Glutamatergic neuron (in vitro differentiated cells): ENCODE measurements around the gene PACSIN2. TPM values are rescaled to one million over a fixed set of nuclear protein-coding genes. Genes with fewer than 3 reads are reported as not detected.
"Not testable (repeated sequence)": the region's sequence is repeated elsewhere in the genome, so short reads cannot be mapped to it uniquely, and the experiment has no call there.

Experiments
- DNase-seq: peaks from one replicate; pipeline ENCODE4 v3.0.0; 2022
- H3K27ac Mint-ChIP-seq: one replicate; pipeline ENCODE4 v1.8.0; 2020; ENCODE audit warnings: mild to moderate bottlenecking, mixed read lengths, inconsistent platforms; ENCODE audit not compliant: unreplicated experiment
- H3K27me3 Mint-ChIP-seq: one replicate; pipeline ENCODE4 v1.8.0; 2020; ENCODE audit warnings: mild to moderate bottlenecking, moderate library complexity, mixed read lengths, inconsistent platforms; ENCODE audit not compliant: unreplicated experiment
- H3K36me3 Mint-ChIP-seq: one replicate; pipeline ENCODE4 v1.8.0; 2020; ENCODE audit warnings: mild to moderate bottlenecking, mixed read lengths, inconsistent platforms; ENCODE audit not compliant: unreplicated experiment
- H3K4me1 Mint-ChIP-seq: one replicate; pipeline ENCODE4 v1.8.0; 2020; ENCODE audit warnings: mild to moderate bottlenecking, low read depth, mixed read lengths, inconsistent platforms; ENCODE audit not compliant: unreplicated experiment
- H3K4me3 Mint-ChIP-seq: one replicate; pipeline ENCODE4 v1.8.0; 2020; ENCODE audit warnings: mild to moderate bottlenecking, mixed read lengths, inconsistent platforms; ENCODE audit not compliant: unreplicated experiment
- H3K9me3 Mint-ChIP-seq: one replicate; pipeline ENCODE4 v1.8.0; 2020; ENCODE audit warnings: mild to moderate bottlenecking, moderate library complexity, mixed read lengths, inconsistent platforms; ENCODE audit not compliant: unreplicated experiment
- total RNA-seq: library from RNA; stranded (reverse); fragmentation: NEBNext Ultra II Directional; extraction: Animal tissue kit (Norgen Biotek cat#: 25700); gene quantifications from one replicate; pipeline ENCODE4 v1.2.1, GENCODE V29; 2021; ENCODE audit not compliant: unreplicated experiment
- TF ChIP-seq, protein P1 (sequence below): fragments of 200-600 bp; sonication (generic); IDR thresholded peaks from one replicate; pipeline ENCODE4 v1.5.0; 2021; ENCODE audit not compliant: partially characterized antibody, unreplicated experiment

PACSIN2 gene
- total RNA-seq, 1 donor from 2014 or later, result 47.3 TPM

DNA sequence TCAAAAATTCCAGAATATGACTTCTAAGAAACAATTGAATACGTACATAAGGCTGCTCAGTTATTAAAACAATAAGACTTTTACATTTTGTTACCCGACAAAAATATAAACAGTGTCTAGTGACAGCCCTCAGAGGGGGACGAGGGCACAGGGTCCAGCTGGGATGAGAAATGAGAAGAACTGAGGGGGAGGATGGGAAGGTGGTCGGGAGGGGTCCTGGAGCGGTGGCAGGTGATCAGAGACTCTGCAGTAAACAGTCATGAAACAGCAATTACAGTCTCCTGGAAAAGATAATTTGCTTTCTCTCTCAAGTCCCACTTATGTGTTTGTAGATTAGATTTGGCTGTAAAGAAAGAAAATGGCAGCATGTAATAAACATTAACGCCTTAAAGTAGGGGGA, 56.0 kb downstream of the PACSIN2 start:
- H3K36me3 Mint-ChIP-seq, result peaks cover 4% of the 10 kb centered on the region
- H3K9me3 Mint-ChIP-seq, result peaks cover 7% of the 10 kb centered on the region
- H3K27me3 Mint-ChIP-seq, result no peaks in the 10 kb centered on the region
- H3K4me3 Mint-ChIP-seq, result no peak overlapping the region
- TF ChIP-seq, protein P1, sequence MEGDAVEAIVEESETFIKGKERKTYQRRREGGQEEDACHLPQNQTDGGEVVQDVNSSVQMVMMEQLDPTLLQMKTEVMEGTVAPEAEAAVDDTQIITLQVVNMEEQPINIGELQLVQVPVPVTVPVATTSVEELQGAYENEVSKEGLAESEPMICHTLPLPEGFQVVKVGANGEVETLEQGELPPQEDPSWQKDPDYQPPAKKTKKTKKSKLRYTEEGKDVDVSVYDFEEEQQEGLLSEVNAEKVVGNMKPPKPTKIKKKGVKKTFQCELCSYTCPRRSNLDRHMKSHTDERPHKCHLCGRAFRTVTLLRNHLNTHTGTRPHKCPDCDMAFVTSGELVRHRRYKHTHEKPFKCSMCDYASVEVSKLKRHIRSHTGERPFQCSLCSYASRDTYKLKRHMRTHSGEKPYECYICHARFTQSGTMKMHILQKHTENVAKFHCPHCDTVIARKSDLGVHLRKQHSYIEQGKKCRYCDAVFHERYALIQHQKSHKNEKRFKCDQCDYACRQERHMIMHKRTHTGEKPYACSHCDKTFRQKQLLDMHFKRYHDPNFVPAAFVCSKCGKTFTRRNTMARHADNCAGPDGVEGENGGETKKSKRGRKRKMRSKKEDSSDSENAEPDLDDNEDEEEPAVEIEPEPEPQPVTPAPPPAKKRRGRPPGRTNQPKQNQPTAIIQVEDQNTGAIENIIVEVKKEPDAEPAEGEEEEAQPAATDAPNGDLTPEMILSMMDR, result no peak
- peaks cover 38% of the 10 kb centered on the region for H3K4me1 Mint-ChIP-seq
- H3K27ac Mint-ChIP-seq, result no peak overlapping the region
- DNase-seq, result no peak

DNA sequence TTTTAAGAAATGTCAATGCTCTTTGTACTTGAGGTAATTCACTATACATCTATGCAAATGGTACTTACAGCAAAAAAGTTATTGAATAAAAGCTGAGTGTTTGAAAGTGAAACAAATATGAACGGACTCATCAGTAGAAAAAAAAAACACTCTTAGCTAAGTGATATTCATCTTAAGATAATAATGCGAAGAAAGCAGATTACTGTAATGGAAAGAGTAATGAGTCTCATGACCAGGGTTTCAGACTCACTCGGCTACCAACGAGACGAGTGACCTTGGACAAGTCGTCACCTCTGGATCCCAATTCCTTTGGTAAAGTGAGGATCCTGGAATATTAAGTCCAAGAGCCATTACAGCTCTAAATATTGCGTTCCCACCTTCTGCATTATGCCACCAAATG, 57.0 kb downstream of the PACSIN2 start:
- H3K4me3 Mint-ChIP-seq, result no peak overlapping the region
- peaks cover 5% of the 10 kb centered on the region for H3K9me3 Mint-ChIP-seq
- no peak for DNase-seq
- H3K4me1 Mint-ChIP-seq, result peaks cover 30% of the 10 kb centered on the region
- no peaks in the 10 kb centered on the region for H3K27me3 Mint-ChIP-seq
- H3K27ac Mint-ChIP-seq, result no peak overlapping the region
- TF ChIP-seq, protein P1, result no peak
- H3K36me3 Mint-ChIP-seq, result peaks cover 4% of the 10 kb centered on the region

DNA sequence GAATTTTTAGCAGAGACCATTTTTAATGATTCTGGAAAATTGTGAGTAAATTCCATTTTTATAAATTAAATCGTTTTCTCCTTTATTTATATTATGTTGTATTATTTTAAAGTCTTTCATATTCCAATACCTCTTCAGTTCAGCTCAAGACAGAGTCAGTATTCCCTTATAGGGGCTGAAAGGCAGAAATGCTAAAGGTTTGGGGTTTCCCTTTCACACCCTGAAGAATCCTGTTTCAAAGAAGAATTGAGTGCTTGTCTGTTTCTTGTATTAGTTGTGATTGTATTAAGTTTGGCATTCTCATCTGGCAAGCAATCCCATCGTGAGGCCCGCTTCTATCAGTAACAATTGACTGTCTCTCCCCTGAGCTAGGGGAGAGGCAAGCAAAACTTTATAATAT, 57.4 kb downstream of the PACSIN2 start:
- TF ChIP-seq, protein P1, result no peak
- peaks cover 28% of the 10 kb centered on the region for H3K4me1 Mint-ChIP-seq
- peaks cover 5% of the 10 kb centered on the region for H3K9me3 Mint-ChIP-seq
- no peak overlapping the region for H3K27ac Mint-ChIP-seq
- no peak overlapping the region for H3K4me3 Mint-ChIP-seq
- H3K36me3 Mint-ChIP-seq, result peaks cover 4% of the 10 kb centered on the region
- H3K27me3 Mint-ChIP-seq, result no peaks in the 10 kb centered on the region
- no peak for DNase-seq

DNA sequence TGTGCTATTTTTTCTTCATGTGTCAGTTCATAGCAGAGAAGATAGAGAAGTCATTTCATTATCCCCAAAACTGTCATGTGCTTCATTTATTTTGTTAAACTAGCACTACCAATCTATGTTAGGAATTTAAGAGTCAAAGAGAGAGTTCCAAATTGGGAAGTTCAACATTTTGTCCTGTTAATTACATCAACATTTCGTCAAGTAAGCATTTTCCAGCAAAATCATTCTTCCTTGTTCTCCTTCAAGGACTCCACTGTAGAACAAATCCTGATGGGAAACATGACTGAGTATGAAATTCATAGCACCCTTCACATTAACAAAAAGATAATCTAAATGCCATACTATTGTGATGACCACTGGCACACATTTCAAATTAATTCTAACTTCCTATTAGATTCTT, 59.1 kb downstream of the PACSIN2 start:
- Mint-ChIP-seq H3K4me1 (peaks cover 36% of the 10 kb centered on the region), H3K4me3 (no peak overlapping the region), H3K36me3 (peaks cover 4% of the 10 kb centered on the region), H3K27me3 (no peaks in the 10 kb centered on the region), H3K9me3 (peaks cover 2% of the 10 kb centered on the region), H3K27ac (no peak overlapping the region)
- TF ChIP-seq, protein P1, result no peak
- DNase-seq, result no peak

DNA sequence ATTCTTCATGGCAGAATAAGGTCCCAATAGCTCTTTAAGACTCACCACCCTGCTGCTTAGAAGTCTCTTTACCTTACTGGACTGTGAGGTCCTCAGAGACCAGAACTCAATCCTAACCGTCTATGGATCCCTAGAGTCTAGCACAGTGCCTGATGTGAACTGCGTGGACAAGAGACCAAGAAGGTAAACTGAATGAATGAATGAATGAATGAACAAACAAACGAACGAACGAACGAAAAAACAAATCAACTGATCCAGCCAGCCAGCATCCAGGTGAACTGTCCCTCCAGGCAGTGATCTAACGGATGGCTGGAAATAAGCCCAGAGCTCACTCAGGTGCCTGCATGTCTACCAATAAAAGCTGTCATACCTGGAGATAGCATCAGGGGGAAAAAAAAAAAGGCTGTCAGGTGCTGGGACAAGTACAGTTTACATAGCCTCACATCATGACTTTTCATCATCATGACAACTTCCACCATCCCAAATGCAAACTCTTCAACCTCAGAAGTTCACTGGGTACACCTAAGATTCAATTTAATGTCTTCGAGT, 59.8 kb downstream of the PACSIN2 start:
- Mint-ChIP-seq H3K4me3 (no peak overlapping the region), H3K4me1 (peaks cover 30% of the 10 kb centered on the region), H3K27me3 (no peaks in the 10 kb centered on the region), H3K27ac (no peak overlapping the region), H3K9me3 (peaks cover 2% of the 10 kb centered on the region), H3K36me3 (peaks cover 4% of the 10 kb centered on the region)
- TF ChIP-seq, protein P1, result no peak
- DNase-seq, result no peak

DNA sequence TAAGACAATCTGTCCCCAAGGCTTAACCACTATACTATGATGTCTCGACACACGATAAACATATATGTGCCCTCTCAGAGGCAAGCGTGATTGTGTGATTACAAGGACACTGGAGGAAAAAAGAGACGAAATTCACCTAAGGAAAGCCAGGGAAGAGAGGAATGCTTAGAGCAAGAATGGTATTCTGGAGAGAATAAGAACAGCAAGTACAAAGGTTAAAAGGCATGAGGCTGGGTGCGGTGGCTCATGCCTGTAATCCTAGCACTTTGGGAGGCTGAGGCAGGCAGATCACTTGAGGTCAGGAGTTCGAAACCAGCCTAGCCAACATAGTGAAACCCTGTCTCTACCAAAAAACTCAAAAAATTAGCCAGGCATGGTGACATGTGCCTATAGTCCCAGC, 61.2 kb downstream of the PACSIN2 start:
- not testable (repeated sequence) for H3K27me3 Mint-ChIP-seq, H3K36me3 Mint-ChIP-seq, H3K4me3 Mint-ChIP-seq, DNase-seq, H3K9me3 Mint-ChIP-seq, H3K27ac Mint-ChIP-seq
- peaks cover 22% of the 10 kb centered on the region for H3K4me1 Mint-ChIP-seq
